NT2/D1 (cell line): ENCODE results near the gene ACRBP.

Source experiments
- DNase-seq: peaks from one replicate; pipeline ENCODE4 v3.0.0-alpha.2; 2011; ENCODE audit warnings: low read depth, low spot score
- H3K27me3 ChIP-seq: 2 replicates; pipeline ENCODE4 v1.6.0; 2011; ENCODE audit warnings: mild to moderate bottlenecking; ENCODE audit not compliant: insufficient read length, insufficient read depth
- H3K36me3 ChIP-seq: 2 replicates; pipeline ENCODE4 v1.6.1; 2011; ENCODE audit warnings: mild to moderate bottlenecking, low read length, mixed read lengths; ENCODE audit not compliant: insufficient read depth, insufficient read length
- H3K4me1 ChIP-seq: 2 replicates; pipeline ENCODE4 v1.5.1; 2011; ENCODE audit not compliant: insufficient read depth, insufficient read length
- H3K4me3 ChIP-seq: 2 replicates; pipeline ENCODE4 v1.5.1; 2011; ENCODE audit warnings: low read depth; ENCODE audit not compliant: insufficient read length
- H3K9ac ChIP-seq: 2 replicates; pipeline ENCODE4 v1.6.0; 2011; ENCODE audit warnings: low read depth; ENCODE audit not compliant: insufficient read length
- H3K9me3 ChIP-seq: 2 replicates; pipeline ENCODE4 v1.5.1; 2011; ENCODE audit warnings: mild to moderate bottlenecking, low read length; ENCODE audit not compliant: insufficient read depth
- SUZ12 ChIP-seq: IDR thresholded peaks from 2 replicates; pipeline ENCODE4 v1.6.1; 2011; ENCODE audit not compliant: insufficient read length, insufficient read depth; ENCODE audit errors: extremely low read depth
- YY1 ChIP-seq: IDR thresholded peaks from 2 replicates; pipeline ENCODE4 v1.6.1; 2011; ENCODE audit not compliant: insufficient read length, insufficient read depth
- ZNF274 ChIP-seq: IDR thresholded peaks from 2 replicates; pipeline ENCODE4 v1.6.1; 2011; ENCODE audit warnings: mild to moderate bottlenecking, low read depth, low read length

ACRBP gene

DNA sequence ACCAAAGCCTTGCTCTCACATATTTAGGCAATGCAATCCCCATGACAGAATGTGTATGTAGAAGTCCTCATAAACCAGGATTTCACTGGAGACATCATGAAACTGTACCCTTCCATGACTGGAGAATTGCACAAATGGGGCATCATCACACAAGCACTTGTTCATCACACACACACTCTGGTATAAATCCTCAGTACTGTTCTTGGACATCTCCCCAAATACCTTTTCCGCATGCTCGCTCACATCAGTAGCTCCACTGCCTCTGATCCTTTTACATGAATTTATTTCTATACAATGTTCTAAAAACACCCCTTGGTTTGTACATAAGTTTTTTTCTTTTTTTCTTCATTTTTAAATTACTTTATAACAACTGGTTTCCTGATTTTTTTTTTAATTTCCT, 19.0 kb upstream of the ACRBP start:
- H3K4me1 ChIP-seq, result no peaks in the 10 kb centered on the region
- DNase-seq, result no peak
- TF ChIP-seq SUZ12 (no peak), YY1 (no peak), ZNF274 (no peak)
- H3K27me3 ChIP-seq, result no peaks in the 10 kb centered on the region
- H3K9ac ChIP-seq, result no peak overlapping the region
- peaks cover 56% of the 10 kb centered on the region for H3K36me3 ChIP-seq
- H3K4me3 ChIP-seq, result no peak overlapping the region
- H3K9me3 ChIP-seq, result no peaks in the 10 kb centered on the region

DNA sequence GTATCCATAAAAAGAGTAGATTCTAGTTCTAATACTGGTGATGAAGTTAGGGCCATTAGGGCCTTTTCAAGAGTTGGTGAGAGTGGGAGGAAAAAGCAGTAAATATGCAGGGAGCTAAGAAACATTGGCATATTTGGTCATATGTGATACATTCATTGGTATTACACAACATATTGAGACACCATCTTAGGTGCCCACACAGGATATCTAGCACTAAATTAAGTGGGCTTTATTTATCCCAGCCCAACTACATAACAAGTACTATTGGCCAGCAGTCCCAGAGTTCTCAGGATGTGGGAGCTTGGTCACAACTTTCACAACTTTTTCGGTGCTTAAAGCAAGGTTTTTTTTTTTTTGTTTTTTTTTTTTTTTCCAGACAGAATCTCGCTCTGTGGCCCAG, 17.7 kb upstream of the ACRBP start:
- H3K36me3 ChIP-seq, result peaks cover 43% of the 10 kb centered on the region
- no peak for TF ChIP-seq YY1
- no peak for TF ChIP-seq ZNF274
- TF ChIP-seq SUZ12, result no peak
- no peak overlapping the region for H3K9ac ChIP-seq
- no peaks in the 10 kb centered on the region for H3K4me1 ChIP-seq
- no peaks in the 10 kb centered on the region for H3K27me3 ChIP-seq
- no peak overlapping the region for H3K4me3 ChIP-seq
- H3K9me3 ChIP-seq, result no peaks in the 10 kb centered on the region
- no peak for DNase-seq

DNA sequence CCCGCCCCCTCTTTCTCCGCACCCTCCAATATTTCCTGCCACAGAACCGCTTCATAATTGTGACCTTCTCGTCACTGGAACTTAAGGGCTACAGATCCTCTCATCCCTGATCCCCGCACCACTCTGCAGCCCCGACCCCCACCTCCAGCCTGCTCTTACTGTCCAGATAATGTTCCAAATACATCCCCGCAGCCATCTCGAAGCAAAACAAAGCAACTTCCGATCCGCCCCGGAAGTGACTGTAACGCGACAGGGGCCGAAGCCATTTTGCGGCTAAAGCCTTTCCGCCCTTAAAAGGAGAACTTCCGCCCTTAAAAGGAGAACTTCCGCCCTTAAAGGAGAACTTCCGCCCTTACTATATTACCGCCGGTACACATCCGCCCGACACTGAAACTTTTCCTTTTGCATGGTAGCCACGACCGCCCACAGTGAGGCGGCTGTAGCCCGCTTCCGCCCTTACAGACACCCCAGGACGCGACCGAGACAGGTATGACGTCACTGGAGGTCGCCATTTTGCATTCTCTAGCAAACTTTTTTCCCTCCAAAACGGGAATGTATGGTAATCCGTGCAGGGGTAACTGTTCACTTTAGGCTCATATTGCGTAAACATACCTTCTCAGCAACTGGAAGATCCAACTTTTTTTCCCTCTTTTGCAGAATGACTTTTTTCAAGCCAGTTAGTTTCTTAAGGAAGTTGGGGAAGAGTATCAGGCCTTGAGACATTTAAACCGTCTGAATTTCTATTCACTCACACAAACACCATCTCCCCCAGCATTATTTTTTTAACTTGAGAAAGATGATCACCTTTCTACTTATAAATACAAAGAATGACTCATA, 15.9 kb upstream of the ACRBP start, which contains the start of gene ING4:
TSS of gene ING4 (minus strand) at position 214 of the 837 bp plus-strand sequence. CDS start at position 196, 18 bp downstream.
- H3K4me1 ChIP-seq, result no peaks in the 10 kb centered on the region
- peak within 1 kb of the TSS; percentile 77 for H3K4me3 ChIP-seq
- no peaks in the 10 kb centered on the region for H3K9me3 ChIP-seq
- no peaks in the 10 kb centered on the region for H3K27me3 ChIP-seq
- DNase-seq, result peak; percentile 100
- peaks cover 34% of the 10 kb centered on the region for H3K36me3 ChIP-seq
- H3K9ac ChIP-seq, result peak within 1 kb of the TSS; percentile 78
- TF ChIP-seq ZNF274, result no peak
- TF ChIP-seq YY1, result peak; percentile 94

DNA sequence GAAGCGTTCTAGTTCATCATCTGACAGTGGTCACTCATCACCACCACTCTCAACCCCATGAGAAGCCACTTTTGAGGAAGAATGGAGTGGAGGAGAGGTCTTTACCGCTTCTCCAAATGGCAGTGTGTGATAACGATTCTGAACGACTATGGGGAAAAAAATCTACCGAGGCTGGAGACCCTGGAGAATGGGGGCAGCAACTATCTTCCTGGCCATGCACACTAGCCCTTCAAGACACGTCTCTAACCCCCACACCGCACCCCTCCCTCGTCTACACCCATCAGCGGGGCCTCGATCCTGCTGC, 15.3 kb upstream of the ACRBP start:
- Histone ChIP-seq H3K36me3 (peaks cover 30% of the 10 kb centered on the region), H3K9ac (peak overlapping the region; percentile 78), H3K27me3 (no peaks in the 10 kb centered on the region), H3K4me3 (peak overlapping the region; percentile 77), H3K9me3 (no peaks in the 10 kb centered on the region), H3K4me1 (no peaks in the 10 kb centered on the region)
- TF ChIP-seq ZNF274 (no peak), YY1 (no peak), SUZ12 (no peak)
- no peak for DNase-seq

DNA sequence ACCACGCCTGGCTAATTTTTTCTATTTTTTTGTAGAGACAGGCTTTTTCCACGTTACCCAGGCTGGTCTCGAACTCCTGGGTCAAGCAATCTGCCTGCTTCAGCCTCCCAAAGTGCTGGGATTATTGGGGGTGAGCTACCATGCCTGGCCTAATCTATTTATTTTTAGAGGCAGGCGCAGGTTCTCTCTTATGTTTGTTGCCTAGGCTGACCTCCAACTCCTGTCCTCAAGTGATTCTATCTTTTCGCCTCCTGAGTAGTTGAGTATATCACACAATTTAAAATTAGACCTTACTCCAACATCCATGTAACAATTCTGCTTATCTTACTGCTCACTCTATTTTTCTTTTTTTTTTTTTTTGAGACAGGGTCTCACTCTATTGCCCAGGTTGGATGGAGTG, 6.8 kb upstream of the ACRBP start:
- no peak for DNase-seq
- no peak overlapping the region for H3K9ac ChIP-seq
- H3K4me1 ChIP-seq, result no peaks in the 10 kb centered on the region
- H3K27me3 ChIP-seq, result no peaks in the 10 kb centered on the region
- no peak for TF ChIP-seq ZNF274
- no peak for TF ChIP-seq SUZ12
- no peak for TF ChIP-seq YY1
- H3K4me3 ChIP-seq, result no peak overlapping the region
- H3K9me3 ChIP-seq, result no peaks in the 10 kb centered on the region
- peaks cover 80% of the 10 kb centered on the region for H3K36me3 ChIP-seq

DNA sequence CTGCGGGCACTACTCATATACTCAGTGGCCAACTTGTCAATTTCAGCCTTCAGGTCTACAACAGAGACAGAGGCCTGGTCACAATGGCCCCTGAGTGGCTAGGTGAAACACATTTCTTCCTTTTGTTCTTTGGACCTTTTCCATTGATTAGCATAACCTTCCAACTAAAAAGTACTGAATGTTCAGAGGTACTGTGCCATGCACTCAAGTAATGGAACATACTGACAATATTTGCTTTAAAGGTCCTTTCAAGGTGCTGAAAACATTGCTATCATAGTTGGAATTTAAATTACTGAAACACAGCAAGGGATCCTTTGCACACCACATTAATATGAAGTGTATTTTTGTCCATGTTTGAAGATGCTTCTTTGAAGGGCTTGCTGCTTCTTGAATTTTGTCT, 6.1 kb upstream of the ACRBP start:
- Histone ChIP-seq H3K27me3 (no peaks in the 10 kb centered on the region), H3K36me3 (peaks cover 78% of the 10 kb centered on the region), H3K9me3 (no peaks in the 10 kb centered on the region), H3K4me1 (no peaks in the 10 kb centered on the region), H3K4me3 (no peak overlapping the region), H3K9ac (no peak overlapping the region)
- no peak for TF ChIP-seq ZNF274
- TF ChIP-seq SUZ12, result no peak
- no peak for TF ChIP-seq YY1
- DNase-seq, result no peak

DNA sequence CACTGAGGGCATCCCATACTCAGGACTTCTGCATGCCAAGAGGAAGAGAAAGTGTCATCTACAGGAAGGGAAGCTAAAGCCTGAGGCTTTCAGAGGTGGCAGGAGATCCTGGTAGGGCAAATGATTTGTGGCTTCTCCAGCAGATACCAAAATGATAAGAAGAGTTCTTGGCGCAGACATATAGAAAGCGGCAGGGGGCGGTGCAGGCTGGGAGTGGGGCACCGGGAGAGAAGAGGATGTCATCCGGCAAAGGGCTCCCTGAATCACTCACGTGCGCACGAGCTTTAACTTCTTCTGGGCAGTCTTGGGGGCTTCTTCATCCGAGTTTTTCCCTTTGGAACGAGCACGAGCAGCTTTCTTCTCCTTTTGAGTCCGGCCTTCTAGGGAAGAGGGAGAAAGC, 5.2 kb upstream of the ACRBP start:
- H3K4me1 ChIP-seq, result no peaks in the 10 kb centered on the region
- no peak overlapping the region for H3K4me3 ChIP-seq
- no peak for DNase-seq
- no peaks in the 10 kb centered on the region for H3K9me3 ChIP-seq
- H3K36me3 ChIP-seq, result peaks cover 79% of the 10 kb centered on the region
- TF ChIP-seq ZNF274 (no peak), YY1 (no peak), SUZ12 (no peak)
- H3K9ac ChIP-seq, result no peak overlapping the region
- H3K27me3 ChIP-seq, result no peaks in the 10 kb centered on the region
